Activated CD4-positive, alpha-beta T cell treated with anti-CD3 and anti-CD28 coated beads, Interleukin-2, amount 50 U/mL, for 24 hours (primary cell): ENCODE data around the gene BCO2.
"Not testable (repeated sequence)": the region's sequence is repeated elsewhere in the genome, so short reads cannot be mapped to it uniquely, and the experiment has no call there.

Experiments used
- DNase-seq, 2 donors: peaks; one replicate each; pipeline ENCODE4 v3.0.0-alpha.2; 2020; ENCODE audit warnings: low read depth in 1 of 2, low spot score in 1 of 2

Gene BCO2

GRCh38 chr11:112174789-112175598, at the start of gene BCO2:
TSS of gene BCO2 (plus strand) at chr11:112175512. CDS start at chr11:112175602, 90 bp downstream.
- no peak for DNase-seq

DNA sequence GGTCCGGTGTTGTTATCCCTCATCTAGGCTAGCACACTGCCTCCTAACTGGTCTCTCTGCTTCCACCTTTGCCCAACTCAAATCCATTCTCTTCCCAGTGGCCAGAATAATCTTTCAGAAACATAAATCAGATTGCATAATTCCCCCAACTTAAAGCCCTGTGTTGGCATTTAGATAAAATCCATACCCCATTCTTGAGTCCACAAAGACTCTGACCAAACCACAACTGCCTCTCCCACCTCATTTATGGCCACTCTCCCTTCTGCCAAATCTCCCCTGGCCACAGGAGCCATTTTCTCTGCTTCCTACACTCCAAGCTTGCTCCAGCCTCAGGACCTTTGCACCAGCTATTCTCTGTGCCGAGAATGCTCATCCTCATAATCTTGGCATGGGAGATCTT, 48.3 kb upstream of the BCO2 start:
- DNase-seq: no peak

- DNase-seq: no peak
Measured at GRCh38 chr11:112128483-112129121, 46.7 kb upstream of the BCO2 start.

DNA sequence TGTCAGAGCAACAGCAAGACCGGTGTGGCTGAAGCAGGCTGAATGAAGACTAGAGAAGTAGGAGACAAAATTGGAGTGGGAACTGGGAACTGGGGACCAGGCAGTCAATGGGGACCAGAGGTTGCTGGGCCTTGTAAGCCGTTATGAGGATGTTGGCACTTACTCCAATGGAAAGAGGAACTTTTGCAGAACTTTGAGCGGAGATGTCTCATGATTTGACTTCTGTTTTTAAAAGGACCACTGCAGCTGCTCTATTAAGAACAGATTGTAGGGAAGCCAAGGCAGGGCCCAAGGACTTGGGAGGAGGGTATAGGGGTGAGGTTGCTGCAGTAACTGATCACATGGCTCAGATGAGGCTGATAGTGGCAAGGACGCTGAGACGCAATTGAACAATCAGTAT, 45.7 kb upstream of the BCO2 start:
- DNase-seq: no peak

- DNase-seq: no peak
Measured at GRCh38 chr11:112132737-112133136, 42.6 kb upstream of the BCO2 start.

GRCh38 chr11:112134473-112134872, 40.8 kb upstream of the BCO2 start:
- no peak for DNase-seq

DNA sequence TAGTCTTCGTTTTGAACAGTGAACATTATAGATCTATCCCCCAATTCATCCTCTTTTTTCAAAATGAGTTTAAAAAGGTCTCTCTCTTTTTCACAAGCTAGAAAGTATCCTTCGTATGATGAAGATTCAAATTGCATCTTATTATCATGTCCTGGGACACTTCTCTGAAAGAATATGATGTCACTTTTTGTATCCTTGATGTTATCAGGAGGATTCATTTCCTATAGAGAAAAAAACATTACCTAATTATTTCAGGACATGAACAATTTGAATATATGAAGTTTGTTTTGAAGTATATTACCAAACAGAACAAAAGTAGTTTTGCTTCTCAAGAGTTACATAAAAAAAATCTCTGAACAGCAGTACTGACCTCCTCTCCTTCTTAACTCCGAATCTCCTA, 31.7 kb upstream of the BCO2 start:
- DNase-seq: no peak

GRCh38 chr11:112150517-112150916, 24.8 kb upstream of the BCO2 start:
- no peak for DNase-seq

- DNase-seq: no peak
Measured at GRCh38 chr11:112156153-112156955, 19.0 kb upstream of the BCO2 start.

GRCh38 chr11:112156956-112157766, 18.2 kb upstream of the BCO2 start:
- DNase-seq: no peak

GRCh38 chr11:112159098-112160065, 15.9 kb upstream of the BCO2 start:
- no peak for DNase-seq

- no peak for DNase-seq
Measured at GRCh38 chr11:112160091-112160848, 15.0 kb upstream of the BCO2 start.

GRCh38 chr11:112161012-112161411, 14.3 kb upstream of the BCO2 start:
- DNase-seq: no peak

DNA sequence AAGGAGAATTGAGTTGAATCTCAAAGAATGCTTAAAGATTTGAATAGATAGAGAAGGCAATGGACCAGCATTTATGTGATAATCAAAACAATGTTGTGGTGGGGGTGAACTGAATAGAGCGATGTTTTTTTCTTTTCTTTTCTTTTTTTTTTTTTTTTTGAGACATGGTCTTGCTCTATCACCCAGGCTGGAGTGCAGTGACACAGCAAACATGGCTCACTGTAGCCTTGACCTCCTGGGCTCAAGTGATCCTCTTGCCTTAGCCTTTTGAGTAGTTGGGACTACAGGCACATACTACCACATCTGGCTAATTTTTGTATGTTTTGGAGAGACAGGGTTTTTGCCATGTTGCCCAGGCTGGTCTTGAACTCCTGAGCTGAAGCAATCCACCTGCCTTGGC, 13.1 kb upstream of the BCO2 start:
- DNase-seq: not testable (repeated sequence)

DNA sequence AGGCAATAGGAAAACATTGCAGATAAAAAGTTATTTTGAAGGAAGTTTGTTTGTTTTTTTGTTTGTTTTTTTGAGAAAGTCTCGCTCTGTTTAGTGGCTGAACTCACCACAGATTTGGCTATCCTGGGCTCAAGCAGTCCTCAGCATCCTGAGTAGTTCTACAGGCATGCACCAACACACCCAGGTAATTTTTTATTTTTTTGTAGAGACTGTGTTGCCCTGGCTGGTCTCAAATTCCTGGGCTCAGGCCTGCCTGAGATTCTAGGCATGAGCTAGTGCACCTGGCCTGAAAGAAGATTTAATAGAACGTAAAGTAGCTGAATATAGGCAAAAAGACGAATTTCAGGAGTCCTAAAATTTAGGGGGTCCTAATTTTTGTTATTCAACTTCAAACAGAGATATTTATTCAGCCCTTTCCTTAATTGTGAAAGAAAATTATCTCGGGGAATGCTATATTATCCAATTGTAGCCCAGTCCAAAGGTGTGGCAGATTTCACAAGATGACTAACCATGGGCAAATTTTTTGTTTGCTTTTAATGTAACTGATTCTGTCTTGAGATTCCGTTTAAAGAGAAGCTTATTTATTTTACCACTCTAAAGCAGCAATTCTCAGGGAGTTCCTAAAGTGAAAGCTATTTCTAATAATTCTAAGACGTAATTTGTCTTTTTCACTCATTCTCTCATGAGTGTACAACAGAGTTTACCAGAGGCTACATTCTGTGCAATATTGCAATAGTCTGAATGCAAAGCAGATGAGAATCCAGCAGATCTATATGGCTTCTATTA, 12.4 kb upstream of the BCO2 start:
- DNase-seq: no peak

GRCh38 chr11:112163875-112164685, 11.2 kb upstream of the BCO2 start, which contains the start of gene IL18:
TSS of gene IL18 (minus strand) at chr11:112164094. CDS start at chr11:112155053, 9,041 bp downstream.
- DNase-seq: no peak

- DNase-seq: no peak
Measured at GRCh38 chr11:112165049-112165448, 10.3 kb upstream of the BCO2 start.
